H1 (cell line): Measurements from ENCODE around the gene LRRC10. TPM values are rescaled to one million over a fixed set of nuclear protein-coding genes. Genes with fewer than 3 reads are reported as not detected.

Source experiments
- CTCF ChIA-PET: fragments of 300-600 bp; sonication (Branson Sonifier 250); formaldehyde crosslinking; loops from one replicate; lab custom pipeline; 2021; ENCODE audit not compliant: partially characterized antibody; lab: Charles Lee
- POLR2A ChIA-PET: fragments of 300-600 bp; sonication (Branson Sonifier 250); formaldehyde crosslinking; loops from one replicate; lab custom pipeline; 2021; ENCODE audit warnings: inconsistent platforms; ENCODE audit not compliant: partially characterized antibody; lab: Charles Lee
- DNase-seq, 2 experiments: peaks; one replicate each; pipeline versions ENCODE4 v3.0.0 to v3.0.0-alpha.2; 2010 to 2022; ENCODE audit warnings: low spot score in 2 of 2, low read depth in 1 of 2, mixed read lengths in 1 of 2
- FAIRE-seq: peaks from 2 replicates; lab custom pipeline; 2011; peaks lifted over from hg19 to GRCh38; lab: Jason Lieb, UNC
- H2AFZ ChIP-seq: 2 replicates; pipeline ENCODE4 v1.8.1; 2012; ENCODE audit warnings: low read length, inconsistent platforms
- H2AK5ac ChIP-seq: 2 replicates; pipeline ENCODE4 v1.6.1; 2013; ENCODE audit warnings: low read depth, low read length
- H2BK120ac ChIP-seq: replicated peaks from 2 replicates; pipeline ENCODE3; 2013; ENCODE audit warnings: low read depth, low read length, inconsistent platforms
- H2BK12ac ChIP-seq: 2 replicates; pipeline ENCODE4 v1.6.1; 2013; ENCODE audit warnings: low read depth, low read length
- H2BK15ac ChIP-seq: 2 replicates; pipeline ENCODE4 v1.6.1; 2013; ENCODE audit warnings: low read length
- H2BK20ac ChIP-seq: 2 replicates; pipeline ENCODE4 v1.6.1; 2013; ENCODE audit warnings: low read length
- H2BK5ac ChIP-seq: 2 replicates; pipeline ENCODE4 v1.6.1; 2013; ENCODE audit warnings: low read depth, low read length
- H3K14ac ChIP-seq: 2 replicates; pipeline ENCODE4 v1.6.1; 2013; ENCODE audit warnings: inconsistent platforms; ENCODE audit not compliant: insufficient read length
- H3K18ac ChIP-seq: 2 replicates; pipeline ENCODE4 v1.6.1; 2013; ENCODE audit warnings: low read length; ENCODE audit errors: extremely low read depth
- H3K23ac ChIP-seq: 2 replicates; pipeline ENCODE4 v1.6.1; 2013; ENCODE audit warnings: inconsistent platforms; ENCODE audit not compliant: insufficient read length
- H3K23me2 ChIP-seq: 2 replicates; pipeline ENCODE4 v1.6.1; 2013; ENCODE audit warnings: low read depth, low read length
- H3K27ac ChIP-seq: 2 replicates; pipeline ENCODE4 v1.6.1; 2011; ENCODE audit warnings: low read depth, low read length, inconsistent platforms
- H3K27me3 ChIP-seq, 4 experiments: replicated peaks in 1 of 4; 1 replicate in 1 of 4; 2 replicates in 3 of 4; pipeline versions ENCODE4 v1.6.1 to v1.8.1; 2011 to 2013; ENCODE audit warnings: low read length in 3 of 4, mild to moderate bottlenecking in 3 of 4, inconsistent platforms in 2 of 4, mixed read lengths in 2 of 4, moderate library complexity in 1 of 4; ENCODE audit not compliant: control insufficient read depth in 3 of 4, insufficient read depth in 3 of 4; ENCODE audit errors: extremely low read depth in 1 of 4
- H3K36me3 ChIP-seq, 4 experiments: 2 replicates each; pipeline versions ENCODE4 v1.6.1 to v1.8.1; 2011 to 2013; ENCODE audit warnings: mild to moderate bottlenecking in 4 of 4, low read length in 3 of 4, moderate library complexity in 2 of 4, control low read depth in 1 of 4, inconsistent platforms in 1 of 4; ENCODE audit not compliant: insufficient read depth in 4 of 4, control insufficient read depth in 2 of 4
- H3K4ac ChIP-seq: replicated peaks from 2 replicates; pipeline ENCODE3; 2013; ENCODE audit warnings: low read length, low read depth, mixed read lengths, inconsistent platforms; ENCODE audit not compliant: insufficient read length
- H3K4me1 ChIP-seq, 4 experiments: replicated peaks in 1 of 4; 1 replicate in 1 of 4; 2 replicates in 3 of 4; pipeline versions ENCODE4 v1.6.1 to v1.8.1; 2011 to 2013; ENCODE audit warnings: low read length in 3 of 4, inconsistent platforms in 2 of 4, mixed read lengths in 1 of 4; ENCODE audit not compliant: insufficient read depth in 4 of 4, control insufficient read depth in 3 of 4
- H3K4me2 ChIP-seq, 2 experiments: 2 replicates each; pipeline versions ENCODE4 v1.6.1 to v1.8.1; 2011 to 2013; ENCODE audit warnings: low read depth in 2 of 2, low read length in 2 of 2, control low read depth in 1 of 2, inconsistent platforms in 1 of 2, mild to moderate bottlenecking in 1 of 2; ENCODE audit not compliant: insufficient read depth in 1 of 2
- H3K4me3 ChIP-seq, 4 experiments: fragments of 200-600, 300-600 bp in 1 of 4; sonication (generic), shearing (Covaris generic), sonication (Bioruptor Twin) in 1 of 4; 2 replicates each; pipeline versions ENCODE4 v1.5.1 to v1.8.1; 2011 to 2016; ENCODE audit warnings: low read length in 4 of 4, low read depth in 3 of 4, control low read depth in 2 of 4, inconsistent platforms in 2 of 4, mild to moderate bottlenecking in 2 of 4, mixed read lengths in 1 of 4, moderate library complexity in 1 of 4; ENCODE audit not compliant: insufficient read depth in 2 of 4; ENCODE audit errors: extremely low read depth in 1 of 4
- H3K56ac ChIP-seq: replicated peaks from 2 replicates; pipeline ENCODE3; 2013; ENCODE audit warnings: low read depth, mild to moderate bottlenecking, mixed read lengths, low read length, inconsistent platforms; ENCODE audit not compliant: insufficient read length
- H3K79me1 ChIP-seq: 2 replicates; pipeline ENCODE4 v1.6.1; 2013; ENCODE audit warnings: low read depth, low read length, control low read depth
- H3K79me2 ChIP-seq, 2 experiments: 2 replicates each; pipeline versions ENCODE4 v1.6.1 to v1.8.1; 2012 to 2013; ENCODE audit warnings: low read length in 2 of 2, mild to moderate bottlenecking in 2 of 2, inconsistent platforms in 1 of 2; ENCODE audit not compliant: insufficient read depth in 2 of 2, control insufficient read depth in 1 of 2
- H3K9ac ChIP-seq, 4 experiments: replicated peaks in 1 of 4; 1 replicate in 1 of 4; 2 replicates in 3 of 4; pipeline versions ENCODE4 v1.6.1 to v1.8.1; 2011 to 2013; ENCODE audit warnings: low read depth in 3 of 4, low read length in 3 of 4, control low read depth in 2 of 4, mild to moderate bottlenecking in 2 of 4, moderate library complexity in 2 of 4, inconsistent platforms in 1 of 4; ENCODE audit errors: extremely low read depth in 1 of 4
- H3K9me3 ChIP-seq, 2 experiments: 2 replicates each; pipeline versions ENCODE4 v1.6.1 to v1.8.1; 2012 to 2013; ENCODE audit warnings: mild to moderate bottlenecking in 2 of 2, moderate library complexity in 2 of 2, control low read depth in 1 of 2, inconsistent platforms in 1 of 2, low read depth in 1 of 2, low read length in 1 of 2, mixed read lengths in 1 of 2; ENCODE audit not compliant: insufficient read depth in 2 of 2
- H4K20me1 ChIP-seq, 2 experiments: replicated peaks in 1 of 2; 2 replicates each; pipeline versions ENCODE3 to v1.8.1; 2011 to 2013; ENCODE audit warnings: inconsistent platforms in 2 of 2, low read length in 2 of 2, mild to moderate bottlenecking in 1 of 2; ENCODE audit not compliant: insufficient read depth in 2 of 2, control insufficient read depth in 1 of 2
- H4K5ac ChIP-seq: 2 replicates; pipeline ENCODE4 v1.6.1; 2013; ENCODE audit warnings: low read length, low read depth, mixed read lengths, inconsistent platforms; ENCODE audit not compliant: insufficient read length
- H4K8ac ChIP-seq: 2 replicates; pipeline ENCODE4 v1.8.0; 2013; ENCODE audit warnings: mild to moderate bottlenecking, moderate library complexity, low read length, inconsistent platforms; ENCODE audit not compliant: insufficient read depth; ENCODE audit errors: extremely low read depth
- H4K91ac ChIP-seq: replicated peaks from 2 replicates; pipeline ENCODE3; 2013; ENCODE audit warnings: low read length, mixed read lengths, inconsistent platforms; ENCODE audit not compliant: insufficient read length
- BRCA1 ChIP-seq: IDR thresholded peaks from 2 replicates; pipeline ENCODE4 v1.6.1; 2012; ENCODE audit warnings: low read depth, low read length, improper control_type of control experiment
- CTCF ChIP-seq, 3 experiments: IDR thresholded peaks; 1 replicate in 2 of 3; 2 replicates in 1 of 3; pipeline versions ENCODE4 v1.5.1 to v1.6.1; 2011; ENCODE audit warnings: low read length in 3 of 3, mild to moderate bottlenecking in 3 of 3, inconsistent platforms in 2 of 3, low read depth in 1 of 3, moderate library complexity in 1 of 3; ENCODE audit not compliant: insufficient read depth in 1 of 3; ENCODE audit errors: control extremely low read depth in 1 of 3
- RAD21 ChIP-seq, 2 experiments: IDR thresholded peaks in 1 of 2; conservative IDR thresholded peaks in 1 of 2; 2 replicates each; pipeline ENCODE4 v1.6.1; 2011; ENCODE audit warnings: low read depth in 2 of 2, low read length in 2 of 2, improper control_type of control experiment in 1 of 2, inconsistent platforms in 1 of 2, mild to moderate bottlenecking in 1 of 2, moderate library complexity in 1 of 2
- SP4 ChIP-seq: IDR thresholded peaks from 2 replicates; pipeline ENCODE4 v1.6.1; 2012; ENCODE audit warnings: low read length, inconsistent platforms
- WGBS, 2 experiments: shearing (Covaris generic) in 1 of 2; methylation state at CpG; one replicate each; pipeline versions ENCODE4 v1.1.6 to v1.1.7; 2013 to 2015; ENCODE audit warnings: low lambda C conversion rate in 2 of 2, mixed read lengths in 2 of 2, inconsistent platforms in 1 of 2, low coverage in 1 of 2, missing lambda C conversion rate in 1 of 2; ENCODE audit not compliant: insufficient replicate concordance in 2 of 2, insufficient coverage in 1 of 2, insufficient read length in 1 of 2; ENCODE audit errors: extremely low coverage in 1 of 2, missing lambda C conversion rate in 1 of 2; 5-methylcytosine and 5-hydroxymethylcytosine counted together
- polyA plus RNA-seq, 7 experiments: library from polyadenylated mRNA; depleted of rRNA in 3 of 7; stranded (reverse) in 5 of 7; unstranded in 2 of 7; fragments of >200 nt in 5 of 7; fragments of 200-250 nt in 2 of 7; gene quantifications; 1 replicate in 5 of 7; 2 replicates in 1 of 7; 4 replicates in 1 of 7; pipeline versions ENCODE4 v1.2.1 to v1.2.3, GENCODE V29; 2011 to 2013; ENCODE audit warnings: missing spikeins in 2 of 7, mixed read lengths in 2 of 7
- total RNA-seq: library from RNA; stranded (reverse); fragmentation: NEBNext Ultra II Directional; extraction: Animal tissue kit (Norgen Biotek cat#: 25700); gene quantifications from 2 replicates; pipeline ENCODE4 v1.2.1, GENCODE V29; 2021
- TF ChIP-seq, protein P1 (sequence below): IDR thresholded peaks from 2 replicates; pipeline ENCODE4 v1.6.1; 2011; ENCODE audit warnings: low read depth, mild to moderate bottlenecking, low read length; ENCODE audit not compliant: insufficient read depth

The LRRC10 gene
- total and polyA plus RNA-seq, 2 of the 8 experiments (the other 6 are each of a cell fraction or from before 2014, with no cell fraction given) = not detected

DNA sequence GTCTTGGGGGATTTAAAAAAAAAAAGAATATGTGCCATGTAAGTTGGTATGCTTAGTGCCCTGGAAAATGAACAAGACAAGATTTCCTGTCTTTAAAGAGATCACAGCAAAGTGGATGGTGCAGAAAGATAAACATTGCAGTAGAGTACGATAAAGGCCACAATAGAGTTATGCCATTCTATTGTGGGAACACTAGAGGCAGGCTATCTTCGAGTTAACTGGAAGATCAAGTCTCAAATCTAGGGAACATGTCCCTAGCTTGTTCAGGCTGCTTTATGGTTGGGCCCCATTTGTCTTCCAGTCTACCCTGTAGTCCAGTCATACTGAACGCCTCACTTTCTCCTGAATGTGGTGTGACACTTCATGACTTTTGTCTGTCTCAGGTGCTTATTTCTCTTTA lies 44.1 kb downstream of the LRRC10 start:
- H4K5ac ChIP-seq = no peak overlapping the region
- H4K91ac ChIP-seq = no peak overlapping the region
- H2BK120ac ChIP-seq = no peak overlapping the region
- no peak overlapping the region for H2BK12ac ChIP-seq
- no peak overlapping the region for H3K4me2 ChIP-seq
- H3K27ac ChIP-seq = no peak overlapping the region
- no peak overlapping the region for H3K4ac ChIP-seq
- peak; percentile 81 for FAIRE-seq
- no peak overlapping the region for H3K23ac ChIP-seq
- H4K8ac ChIP-seq = no peak overlapping the region
- no peaks in the 10 kb centered on the region for H3K79me2 ChIP-seq
- TF ChIP-seq CTCF (IDR thresholded peaks at IDR 0.05; ENCODE audit: control extremely low read depth in 1 of 3, insufficient read depth in 1 of 3, low read depth in 1 of 3, low read length in 3 of 3) (peak in 1 of 3 experiments; percentile 43; a peak in 2 of 4 replicates), RAD21 (IDR thresholded peaks at IDR 0.05 in 1 of 2, conservative IDR thresholded peaks at IDR 0.05 in 1 of 2; ENCODE audit: low read depth in 2 of 2, low read length in 2 of 2) (peak in 1 of 2 experiments; percentile 12; a peak in 1 of 4 replicates), SP4 (no peak), BRCA1 (no peak)
- TF ChIP-seq, protein P1, sequence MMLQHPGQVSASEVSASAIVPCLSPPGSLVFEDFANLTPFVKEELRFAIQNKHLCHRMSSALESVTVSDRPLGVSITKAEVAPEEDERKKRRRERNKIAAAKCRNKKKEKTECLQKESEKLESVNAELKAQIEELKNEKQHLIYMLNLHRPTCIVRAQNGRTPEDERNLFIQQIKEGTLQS = no peak
- TF ChIP-seq, all 59 proteins: peak for 2
- Histone ChIP-seq H3K9ac (no peak overlapping the region), H2AFZ (no peak overlapping the region), H3K23me2 (no peaks in the 10 kb centered on the region), H2AK5ac (no peak overlapping the region), H3K36me3 (peaks cover 0 to 8% (median 3%) of the 10 kb centered on the region in 4 experiments; a peak in 4 of 8 replicates), H3K14ac (no peak overlapping the region), H3K9me3 (no peaks in the 10 kb centered on the region), H3K4me3 (no peak overlapping the region), H2BK5ac (no peak overlapping the region), H3K56ac (no peak overlapping the region), H3K79me1 (no peaks in the 10 kb centered on the region), H2BK15ac (no peak overlapping the region), H3K18ac (no peak overlapping the region), H2BK20ac (no peak overlapping the region), H4K20me1 (no peaks in the 10 kb centered on the region), H3K4me1 (no peaks in the 10 kb centered on the region), H3K27me3 (peaks cover 0 to 1% (median 0%) of the 10 kb centered on the region in 4 experiments; a peak in 1 of 7 replicates)
- ChIA-PET CTCF (interaction anchor here (0.6 to 8.7 kb wide), 30 partner anchors 9 to 312 kb away, joined by 3 to 57 read pairs (median 4); partner anchors contain the start of gene FRS2), POLR2A (interaction anchor here (1.4 to 1.6 kb wide), 2 partner anchors 12 to 96 kb away, joined by 4 read pairs; partner anchors contain the start of gene FRS2)
- 91% methylated on average over 3 of the region's 3 CpGs; no CpG with 5 or more reads in 1 of the 2 experiments for WGBS, 2 experiments
- no peak for DNase-seq
